Measurements from ENCODE around the gene DGKG. TPM values are rescaled to one million over a fixed set of nuclear protein-coding genes. Genes with fewer than 3 reads are reported as not detected.

The DGKG gene
- total RNA-seq, 4 donors from 2014 or later: 1.3 to 5.7 (median 2.3) TPM

GRCh38 chr3:186219211-186219638 is 142.8 kb downstream of the DGKG start:
- Histone ChIP-seq H3K27me3 (no peaks in the 10 kb centered on the region), H3K4me3 (no peak overlapping the region), H3K9me3 (no peaks in the 10 kb centered on the region), H3K27ac (no peak overlapping the region), H3K4me1 (peaks cover 0 to 16% (median 0%) of the 10 kb centered on the region in 4 donors), H3K36me3 (no peaks in the 10 kb centered on the region)
- WGBS, 2 donors: 57 to 71% methylated on average over 7 of the region's 7 CpGs
- DNase-seq (ENCODE audit: low spot score in 2 of 2): no peak
- TF ChIP-seq POLR2A (IDR thresholded peaks at IDR 0.05): no peak
- TF ChIP-seq, protein P1, sequence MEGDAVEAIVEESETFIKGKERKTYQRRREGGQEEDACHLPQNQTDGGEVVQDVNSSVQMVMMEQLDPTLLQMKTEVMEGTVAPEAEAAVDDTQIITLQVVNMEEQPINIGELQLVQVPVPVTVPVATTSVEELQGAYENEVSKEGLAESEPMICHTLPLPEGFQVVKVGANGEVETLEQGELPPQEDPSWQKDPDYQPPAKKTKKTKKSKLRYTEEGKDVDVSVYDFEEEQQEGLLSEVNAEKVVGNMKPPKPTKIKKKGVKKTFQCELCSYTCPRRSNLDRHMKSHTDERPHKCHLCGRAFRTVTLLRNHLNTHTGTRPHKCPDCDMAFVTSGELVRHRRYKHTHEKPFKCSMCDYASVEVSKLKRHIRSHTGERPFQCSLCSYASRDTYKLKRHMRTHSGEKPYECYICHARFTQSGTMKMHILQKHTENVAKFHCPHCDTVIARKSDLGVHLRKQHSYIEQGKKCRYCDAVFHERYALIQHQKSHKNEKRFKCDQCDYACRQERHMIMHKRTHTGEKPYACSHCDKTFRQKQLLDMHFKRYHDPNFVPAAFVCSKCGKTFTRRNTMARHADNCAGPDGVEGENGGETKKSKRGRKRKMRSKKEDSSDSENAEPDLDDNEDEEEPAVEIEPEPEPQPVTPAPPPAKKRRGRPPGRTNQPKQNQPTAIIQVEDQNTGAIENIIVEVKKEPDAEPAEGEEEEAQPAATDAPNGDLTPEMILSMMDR (IDR thresholded peaks at IDR 0.05): no peak
- no peak for TF ChIP-seq EP300 (IDR thresholded peaks at IDR 0.05)

DNA sequence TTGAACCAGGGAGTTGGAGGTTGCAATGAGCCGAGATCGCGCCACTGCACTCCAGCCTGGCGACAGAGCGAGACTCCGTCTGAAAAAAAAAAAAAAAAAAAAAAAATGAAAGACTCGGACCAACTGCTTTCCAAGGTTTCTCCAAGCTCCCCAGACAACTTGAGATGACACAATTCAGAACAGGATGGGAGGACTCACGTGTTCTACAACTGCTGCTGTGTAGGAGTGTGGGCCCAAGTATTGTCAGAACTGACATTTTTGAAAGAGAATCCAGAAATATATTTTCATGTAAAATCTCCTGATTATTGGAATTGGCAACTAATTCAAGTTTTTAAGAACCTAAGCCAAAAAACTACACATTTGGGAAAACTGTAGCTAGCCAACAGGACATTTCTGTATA is 143.6 kb downstream of the DGKG start:
- no peaks in the 10 kb centered on the region for H3K36me3 ChIP-seq
- no peak overlapping the region for H3K27ac ChIP-seq
- TF ChIP-seq EP300 (IDR thresholded peaks at IDR 0.05): no peak
- TF ChIP-seq, protein P1 (IDR thresholded peaks at IDR 0.05): no peak
- no peak for TF ChIP-seq POLR2A (IDR thresholded peaks at IDR 0.05)
- WGBS, 2 donors: 96 to 98% methylated on average over 8 of the region's 8 CpGs
- no peak overlapping the region for H3K4me3 ChIP-seq
- H3K27me3 ChIP-seq: no peaks in the 10 kb centered on the region
- no peaks in the 10 kb centered on the region for H3K9me3 ChIP-seq
- DNase-seq (ENCODE audit: low spot score in 2 of 2): no peak
- peaks cover 0 to 25% (median 0%) of the 10 kb centered on the region in 4 donors for H3K4me1 ChIP-seq

DNA sequence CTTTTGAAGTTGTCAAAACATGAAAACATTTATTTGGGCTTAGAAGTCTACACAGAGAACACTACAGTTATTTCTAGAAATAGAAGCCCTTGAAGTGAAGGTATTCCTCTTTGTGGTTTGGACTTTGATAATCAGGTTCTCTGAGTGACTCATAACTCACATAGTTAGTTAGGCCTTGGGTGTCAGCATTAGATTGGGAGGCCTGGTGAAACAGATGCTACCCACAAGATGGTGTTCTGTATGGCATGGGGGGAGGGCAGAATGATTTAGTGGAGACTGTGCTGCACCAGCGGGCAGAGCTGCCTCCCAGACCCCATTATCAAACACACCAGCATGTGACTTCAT is 144.2 kb downstream of the DGKG start:
- H3K4me1 ChIP-seq: peaks cover 0 to 29% (median 0%) of the 10 kb centered on the region in 4 donors
- no peaks in the 10 kb centered on the region for H3K27me3 ChIP-seq
- no peak overlapping the region for H3K4me3 ChIP-seq
- no peak overlapping the region for H3K27ac ChIP-seq
- H3K36me3 ChIP-seq: no peaks in the 10 kb centered on the region
- WGBS, 2 donors: 86% methylated on average over 1 of the region's 1 CpG; no CpG with 5 or more reads in 1 of the 2 donors
- no peaks in the 10 kb centered on the region for H3K9me3 ChIP-seq
- TF ChIP-seq, protein P1 (IDR thresholded peaks at IDR 0.05): no peak
- DNase-seq (ENCODE audit: low spot score in 2 of 2): no peak

DNA sequence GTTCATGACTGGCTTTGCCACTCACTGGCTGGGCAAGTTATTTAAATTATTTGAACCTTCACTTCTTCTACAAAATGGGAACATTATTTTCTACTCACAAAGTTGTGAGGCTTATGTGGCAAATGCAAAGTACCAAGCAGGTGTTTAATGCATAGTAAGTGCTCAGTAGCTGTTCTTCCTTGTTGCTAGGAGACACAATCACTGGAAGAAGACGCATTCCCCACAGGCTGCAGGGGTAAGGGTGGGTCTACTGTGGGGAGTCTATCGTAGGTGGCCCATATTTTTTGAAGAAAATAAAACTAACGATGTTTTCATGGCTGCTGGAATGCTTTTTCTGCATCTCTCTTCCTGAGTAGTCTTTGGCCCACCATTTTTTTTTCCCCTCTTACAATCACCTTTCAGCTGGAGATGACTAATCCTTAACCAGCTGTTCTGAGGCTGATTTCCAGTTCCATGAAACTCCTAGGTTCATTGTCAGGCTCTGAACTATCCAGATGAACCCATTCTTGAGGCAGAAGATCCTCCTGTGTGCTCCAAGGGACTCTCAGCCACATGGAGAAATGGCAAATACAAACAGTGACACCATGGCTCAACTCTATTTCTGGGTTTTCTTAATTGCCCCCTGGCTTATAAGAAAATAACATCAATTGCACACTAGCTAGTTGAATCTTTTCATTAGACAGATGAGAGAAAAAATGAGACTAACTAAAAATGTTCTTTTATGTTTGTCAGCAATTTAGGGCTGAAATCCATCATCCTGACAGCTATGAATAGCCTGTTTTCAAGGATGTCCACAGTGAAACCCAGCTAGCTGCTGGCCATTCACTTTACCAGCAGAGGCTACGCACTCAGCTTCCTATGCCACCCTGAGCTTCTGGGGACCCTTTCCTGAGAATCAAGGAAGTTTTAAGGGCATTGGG is 144.9 kb downstream of the DGKG start:
- 75 to 78% methylated on average over 4 of the region's 4 CpGs for WGBS, 2 donors

DNA sequence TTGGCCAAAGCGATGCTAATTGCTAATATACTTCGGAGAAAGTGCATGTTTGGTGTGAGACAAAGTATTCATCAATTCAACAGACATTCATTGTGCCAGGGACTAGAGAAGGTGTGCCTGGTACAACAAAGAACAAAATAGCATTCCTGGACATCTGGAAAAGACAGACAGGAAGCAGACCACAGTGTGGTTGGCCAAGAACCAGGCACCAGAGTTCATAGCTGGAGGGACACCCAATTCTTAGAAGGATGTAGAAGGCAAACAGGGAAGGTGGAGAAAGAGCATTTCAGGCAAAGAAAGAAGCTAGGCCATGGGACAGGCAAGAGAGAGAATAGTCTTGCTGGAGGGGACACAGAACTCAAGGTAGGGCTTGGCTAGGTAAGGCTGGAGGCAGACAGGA is 147.4 kb downstream of the DGKG start:
- Histone ChIP-seq H3K27ac (no peak overlapping the region), H3K27me3 (no peaks in the 10 kb centered on the region), H3K4me1 (peaks cover 0 to 30% (median 14%) of the 10 kb centered on the region in 4 donors), H3K4me3 (no peak overlapping the region), H3K9me3 (no peaks in the 10 kb centered on the region), H3K36me3 (no peaks in the 10 kb centered on the region)
- WGBS, 2 donors: 82 to 85% methylated on average over 2 of the region's 2 CpGs
- no peak for DNase-seq (ENCODE audit: low spot score in 2 of 2)
- TF ChIP-seq, protein P1 (IDR thresholded peaks at IDR 0.05): no peak
- TF ChIP-seq POLR2A (IDR thresholded peaks at IDR 0.05) (no peak), EP300 (IDR thresholded peaks at IDR 0.05) (no peak)

More for the DNA sequence above, 144.9 kb downstream of the DGKG start:
- DNase-seq (ENCODE audit: low spot score in 2 of 2): no peak
- Histone ChIP-seq H3K4me1 (peaks cover 0 to 29% (median 0%) of the 10 kb centered on the region in 4 donors), H3K4me3 (no peak overlapping the region), H3K27me3 (no peaks in the 10 kb centered on the region), H3K27ac (no peak overlapping the region), H3K36me3 (no peaks in the 10 kb centered on the region), H3K9me3 (no peaks in the 10 kb centered on the region)
- TF ChIP-seq, protein P1 (IDR thresholded peaks at IDR 0.05): no peak
- TF ChIP-seq EP300 (IDR thresholded peaks at IDR 0.05) (no peak), POLR2A (IDR thresholded peaks at IDR 0.05) (no peak)

All from tibial nerve (tissue), 4 donors.